ENCODE measurements around the gene PSD4.

PSD4 gene

DNA sequence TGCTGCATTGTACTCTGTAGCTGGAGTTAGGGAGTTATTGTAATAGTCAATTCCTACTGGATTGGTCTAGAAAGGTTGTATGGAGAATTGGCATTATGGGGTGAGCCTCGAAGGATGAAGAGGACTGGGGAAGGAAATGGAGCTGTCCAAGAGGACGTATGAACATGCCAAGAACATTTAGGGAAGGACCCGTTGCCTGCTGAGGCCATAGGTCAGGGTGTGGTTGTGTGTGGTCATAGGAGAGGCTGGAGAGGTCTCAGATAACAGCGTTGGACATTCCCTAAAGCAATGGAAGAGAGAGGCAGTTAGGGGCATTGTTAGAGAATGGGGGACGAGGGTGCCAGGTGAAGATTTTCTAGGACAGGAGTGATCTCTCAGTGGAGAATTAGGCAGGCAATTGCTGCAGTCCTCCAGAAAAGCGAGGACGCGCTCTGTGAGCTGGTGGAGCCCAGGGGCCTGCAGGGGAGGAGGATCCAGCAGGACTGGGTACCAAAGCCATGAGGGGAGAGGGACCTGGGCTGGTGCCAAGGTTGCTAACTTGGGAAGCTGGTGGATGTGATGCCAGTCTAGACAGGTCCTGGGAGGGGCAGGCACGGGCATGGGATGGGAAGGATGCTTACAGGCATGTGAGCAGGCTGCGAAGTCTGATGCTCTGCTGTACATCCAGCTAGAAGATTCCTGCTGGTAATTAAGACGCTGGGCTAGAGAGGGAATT lies 9.4 kb upstream of the PSD4 start:
- TF ChIP-seq, protein P1, sequence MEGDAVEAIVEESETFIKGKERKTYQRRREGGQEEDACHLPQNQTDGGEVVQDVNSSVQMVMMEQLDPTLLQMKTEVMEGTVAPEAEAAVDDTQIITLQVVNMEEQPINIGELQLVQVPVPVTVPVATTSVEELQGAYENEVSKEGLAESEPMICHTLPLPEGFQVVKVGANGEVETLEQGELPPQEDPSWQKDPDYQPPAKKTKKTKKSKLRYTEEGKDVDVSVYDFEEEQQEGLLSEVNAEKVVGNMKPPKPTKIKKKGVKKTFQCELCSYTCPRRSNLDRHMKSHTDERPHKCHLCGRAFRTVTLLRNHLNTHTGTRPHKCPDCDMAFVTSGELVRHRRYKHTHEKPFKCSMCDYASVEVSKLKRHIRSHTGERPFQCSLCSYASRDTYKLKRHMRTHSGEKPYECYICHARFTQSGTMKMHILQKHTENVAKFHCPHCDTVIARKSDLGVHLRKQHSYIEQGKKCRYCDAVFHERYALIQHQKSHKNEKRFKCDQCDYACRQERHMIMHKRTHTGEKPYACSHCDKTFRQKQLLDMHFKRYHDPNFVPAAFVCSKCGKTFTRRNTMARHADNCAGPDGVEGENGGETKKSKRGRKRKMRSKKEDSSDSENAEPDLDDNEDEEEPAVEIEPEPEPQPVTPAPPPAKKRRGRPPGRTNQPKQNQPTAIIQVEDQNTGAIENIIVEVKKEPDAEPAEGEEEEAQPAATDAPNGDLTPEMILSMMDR (conservative IDR thresholded peaks at IDR 0.05; ENCODE audit: low read depth, low read length): no peak
- H3K4me3 ChIP-seq (ENCODE audit: low read depth, low read length): no peak overlapping the region
- DNase-seq (ENCODE audit: low read depth): no peak

DNA sequence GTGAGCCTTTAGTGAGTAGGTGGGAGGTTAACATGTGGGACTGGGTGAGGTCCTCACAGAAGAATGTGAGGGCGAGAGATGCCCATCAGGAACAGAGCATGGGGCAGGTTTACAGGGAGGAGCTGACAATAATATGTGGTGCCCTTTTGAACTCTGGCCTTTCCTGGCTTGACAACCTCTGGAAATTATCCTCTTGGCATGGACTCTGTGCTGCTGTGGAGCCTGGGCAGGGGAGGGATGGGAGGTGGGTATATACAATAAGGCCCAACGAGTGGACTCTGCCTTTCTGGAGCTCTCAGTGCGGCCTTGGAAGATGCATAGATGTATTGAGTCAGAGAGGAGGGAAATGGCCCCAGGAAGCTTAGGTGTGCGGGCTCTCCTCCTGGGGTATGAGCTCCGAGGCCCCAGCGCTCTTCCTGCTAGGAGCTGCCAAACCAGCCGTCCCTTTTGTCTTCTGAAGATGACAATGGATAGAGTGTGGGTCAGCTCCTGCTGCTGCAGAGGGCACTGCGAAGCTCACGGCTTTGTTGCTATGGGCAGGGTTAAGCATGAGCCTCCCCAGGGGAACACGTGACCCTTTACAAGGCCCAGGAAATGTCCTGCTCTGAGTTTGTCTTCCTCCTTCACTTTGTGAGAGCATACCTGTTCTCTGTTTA lies 8.7 kb upstream of the PSD4 start:
- DNase-seq (ENCODE audit: low read depth): no peak
- TF ChIP-seq, protein P1 (conservative IDR thresholded peaks at IDR 0.05; ENCODE audit: low read depth, low read length): no peak
- no peak overlapping the region for H3K4me3 ChIP-seq (ENCODE audit: low read depth, low read length)

DNA sequence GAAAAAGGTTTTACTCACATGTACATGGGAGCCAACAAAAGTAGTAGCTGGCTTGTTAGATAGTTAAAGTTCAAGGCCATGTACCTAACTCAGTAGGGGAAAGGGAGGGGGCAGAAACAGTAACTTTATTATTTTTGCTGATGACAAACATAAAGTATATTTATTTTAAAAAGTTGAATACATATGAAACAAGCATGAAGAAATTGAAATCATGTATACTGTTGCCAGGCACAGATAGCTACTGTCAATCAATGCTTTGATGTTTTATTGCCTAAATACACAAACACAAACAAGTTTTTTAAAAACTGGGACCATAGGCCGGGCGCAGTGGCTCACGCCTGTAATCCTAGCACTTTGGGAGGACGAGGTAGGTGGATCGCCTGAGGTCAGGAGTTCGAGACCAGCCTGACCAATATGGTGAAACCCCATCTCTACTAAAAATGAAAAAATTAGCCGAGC lies 7.6 kb upstream of the PSD4 start:
- DNase-seq (ENCODE audit: low read depth): no peak
- no peak overlapping the region for H3K4me3 ChIP-seq (ENCODE audit: low read depth, low read length)
- TF ChIP-seq, protein P1 (conservative IDR thresholded peaks at IDR 0.05; ENCODE audit: low read depth, low read length): no peak

DNA sequence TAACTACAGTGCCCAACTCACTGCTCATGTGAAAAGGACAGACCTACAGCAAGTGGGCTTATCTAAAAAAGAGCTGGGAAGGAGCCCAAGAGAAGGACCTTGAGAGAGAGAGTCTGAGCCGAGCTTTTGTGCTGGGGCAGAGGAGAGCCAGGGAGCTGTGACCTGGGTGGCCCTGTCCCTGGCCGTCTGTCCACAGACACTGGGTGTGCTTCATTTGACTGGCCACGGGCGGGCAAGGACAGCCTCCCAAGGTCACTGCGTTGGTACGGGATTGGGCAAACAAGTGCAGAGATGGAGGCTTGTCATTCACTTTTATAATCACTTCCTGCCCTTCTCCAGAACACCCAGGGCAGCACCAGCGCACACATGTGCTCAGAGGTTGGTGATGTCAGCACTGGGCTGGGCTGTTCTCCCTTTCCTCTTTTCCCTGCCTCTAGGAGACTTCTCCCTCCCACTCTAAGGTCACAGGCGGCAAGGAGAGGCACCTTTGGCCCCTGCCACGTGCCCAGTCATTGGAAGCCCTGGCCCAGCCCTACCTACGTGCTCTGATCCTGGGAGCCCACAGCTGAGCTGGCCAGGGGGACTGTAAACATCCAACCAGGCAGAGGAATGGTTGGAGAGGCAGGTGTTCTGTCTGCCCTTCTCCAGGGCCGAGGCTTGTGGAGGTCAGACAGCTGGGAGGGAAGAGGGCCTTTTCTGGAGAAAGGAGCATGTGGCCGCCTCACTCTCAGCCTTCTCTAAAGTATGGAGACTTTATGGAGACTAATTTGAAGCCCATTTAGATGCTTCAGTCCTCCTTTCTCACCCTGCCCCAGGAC lies 6.4 kb upstream of the PSD4 start:
- no peak for DNase-seq (ENCODE audit: low read depth)
- TF ChIP-seq, protein P1 (conservative IDR thresholded peaks at IDR 0.05; ENCODE audit: low read depth, low read length): no peak
- H3K4me3 ChIP-seq (ENCODE audit: low read depth, low read length): no peak overlapping the region

DNA sequence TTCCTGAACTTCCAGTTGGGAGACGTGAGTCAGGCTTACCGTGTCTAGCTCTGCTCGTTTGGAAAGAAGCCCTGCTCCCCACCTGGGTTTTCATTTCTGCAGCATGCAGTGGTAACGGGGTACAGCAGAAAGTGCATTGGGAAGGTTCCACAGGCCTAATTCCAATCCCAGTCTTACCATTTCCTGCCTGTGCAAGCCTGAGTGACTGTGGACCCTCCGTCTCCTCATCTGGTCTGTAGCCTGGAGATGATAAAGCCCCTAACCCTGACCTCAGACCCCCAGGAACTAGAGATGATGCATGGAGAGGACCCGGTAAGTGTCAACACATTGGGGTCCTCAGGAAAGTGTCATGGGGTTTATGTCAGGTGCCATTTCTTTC lies 5.8 kb upstream of the PSD4 start:
- no peak for DNase-seq (ENCODE audit: low read depth)
- TF ChIP-seq, protein P1 (conservative IDR thresholded peaks at IDR 0.05; ENCODE audit: low read depth, low read length): no peak
- no peak overlapping the region for H3K4me3 ChIP-seq (ENCODE audit: low read depth, low read length)

DNA sequence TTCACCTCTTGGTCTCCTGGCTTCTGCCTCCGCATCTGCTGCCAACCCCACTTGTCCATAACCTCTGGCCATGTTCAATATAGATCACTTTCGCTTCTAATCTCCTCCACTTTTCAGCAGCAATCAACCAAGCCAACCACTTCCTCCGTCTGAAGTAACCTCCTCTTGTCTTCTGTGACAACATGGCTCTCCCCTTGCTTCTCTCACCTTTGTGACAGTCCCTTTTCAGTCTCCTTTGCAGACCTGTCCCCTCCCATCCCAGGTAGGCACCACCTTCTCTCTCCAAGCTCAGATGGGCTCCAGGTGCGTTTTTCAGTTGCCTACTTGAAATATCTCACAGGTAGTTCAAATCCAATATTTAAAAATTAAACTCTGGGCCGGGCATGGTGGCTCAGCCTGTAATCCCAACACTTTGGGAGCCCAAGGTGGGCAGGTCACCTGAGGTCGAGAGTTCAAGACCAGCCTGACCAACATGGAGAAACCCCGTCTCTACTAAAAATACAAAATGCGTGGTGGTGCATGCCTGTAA lies 4.7 kb upstream of the PSD4 start:
- TF ChIP-seq, protein P1 (conservative IDR thresholded peaks at IDR 0.05; ENCODE audit: low read depth, low read length): no peak
- H3K4me3 ChIP-seq (ENCODE audit: low read depth, low read length): no peak overlapping the region

More for the DNA sequence above, 4.7 kb upstream of the PSD4 start:
- no peak for DNase-seq (ENCODE audit: low read depth)

All from choroid plexus epithelial cell (primary cell).